ENCODE measurements around the gene FAT1.

The FAT1 gene

DNA sequence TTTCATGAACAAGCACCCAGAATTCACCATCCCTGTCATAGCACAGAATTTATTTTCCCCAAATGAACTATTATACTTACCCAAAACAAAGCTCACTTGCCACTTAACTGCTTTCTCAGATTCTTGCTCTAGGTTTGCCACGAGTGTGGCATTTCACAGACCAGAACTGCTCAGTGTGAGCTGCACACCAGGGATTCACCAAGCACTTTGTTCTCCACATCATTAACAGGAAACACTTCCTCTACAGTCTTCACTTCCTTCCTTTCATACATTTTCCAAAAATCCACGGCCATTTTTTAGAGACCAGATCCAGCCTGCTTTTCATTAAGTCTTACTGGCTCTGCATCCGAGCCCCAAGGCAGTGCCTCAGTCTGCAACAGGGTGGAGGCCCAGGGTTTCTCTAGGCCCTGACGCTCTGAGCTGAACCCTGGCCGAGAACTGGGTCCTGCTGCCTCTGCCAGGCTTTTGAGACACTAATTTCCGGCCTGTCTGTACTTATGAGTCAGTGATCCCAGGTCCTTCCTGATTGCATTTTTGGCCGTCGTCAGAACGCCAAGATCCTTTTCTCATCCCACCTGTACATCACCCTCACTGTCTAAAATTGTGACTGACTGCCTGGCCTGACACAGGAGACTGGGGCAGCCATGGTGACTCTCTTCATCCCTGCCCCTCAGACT is 100.7 kb downstream of the FAT1 start:
- Histone ChIP-seq H3K27me3 (ENCODE audit: insufficient read depth, low read length) (no peaks in the 10 kb centered on the region), H3K27ac (ENCODE audit: low read length) (no peak overlapping the region), H3K9me3 (ENCODE audit: insufficient read depth, low read depth, low read length) (no peaks in the 10 kb centered on the region), H3K4me3 (ENCODE audit: low read length) (no peak overlapping the region), H3K36me3 (ENCODE audit: insufficient read depth, low read depth, low read length) (peaks cover 93% of the 10 kb centered on the region), H3K9ac (ENCODE audit: low read depth, low read length) (no peak overlapping the region), H3K4me1 (ENCODE audit: insufficient read depth, low read length) (peaks cover 13% of the 10 kb centered on the region; the same call in 1 of the 2 replicates)

GRCh38 chr4:186621959-186622553 is 101.6 kb downstream of the FAT1 start:
- Histone ChIP-seq H3K27me3 (ENCODE audit: insufficient read depth, low read length) (no peaks in the 10 kb centered on the region), H3K4me3 (ENCODE audit: low read length) (no peak overlapping the region), H3K4me1 (ENCODE audit: insufficient read depth, low read length) (peaks cover 13% of the 10 kb centered on the region; the same call in 1 of the 2 replicates), H3K36me3 (ENCODE audit: insufficient read depth, low read depth, low read length) (peaks cover 91% of the 10 kb centered on the region), H3K27ac (ENCODE audit: low read length) (no peak overlapping the region), H3K9me3 (ENCODE audit: insufficient read depth, low read depth, low read length) (no peaks in the 10 kb centered on the region), H3K9ac (ENCODE audit: low read depth, low read length) (no peak overlapping the region)

GRCh38 chr4:186619088-186619487 is 104.6 kb downstream of the FAT1 start:
- H3K9ac ChIP-seq (ENCODE audit: low read depth, low read length), result no peak overlapping the region
- no peak overlapping the region for H3K4me3 ChIP-seq (ENCODE audit: low read length)
- H3K27me3 ChIP-seq (ENCODE audit: insufficient read depth, low read length), result no peaks in the 10 kb centered on the region
- H3K27ac ChIP-seq (ENCODE audit: low read length), result no peak overlapping the region
- peaks cover 97% of the 10 kb centered on the region for H3K36me3 ChIP-seq (ENCODE audit: insufficient read depth, low read depth, low read length)
- H3K9me3 ChIP-seq (ENCODE audit: insufficient read depth, low read depth, low read length), result no peaks in the 10 kb centered on the region
- H3K4me1 ChIP-seq (ENCODE audit: insufficient read depth, low read length), result peaks cover 3% of the 10 kb centered on the region; the same call in 1 of the 2 replicates

DNA sequence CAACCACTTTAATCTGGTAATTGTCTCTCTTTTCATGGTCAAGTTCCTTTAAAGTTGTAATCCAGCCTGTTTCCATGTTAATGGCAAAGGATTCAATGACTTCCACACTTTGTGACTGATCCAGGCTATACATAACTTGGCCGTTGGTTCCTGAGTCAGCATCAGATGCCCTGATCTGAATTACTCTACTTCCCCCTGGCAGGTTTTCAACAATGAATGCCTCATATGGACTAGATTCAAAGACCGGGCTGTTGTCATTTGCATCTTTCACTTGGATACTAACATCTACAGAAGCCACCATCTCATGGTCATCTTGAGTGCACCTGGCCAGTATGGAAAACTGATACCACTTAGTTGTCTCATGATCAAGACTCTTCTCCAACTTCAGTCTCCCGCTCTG is 105.7 kb downstream of the FAT1 start:
- no peaks in the 10 kb centered on the region; the same call in 1 of the 2 replicates for H3K4me1 ChIP-seq (ENCODE audit: insufficient read depth, low read length)
- no peaks in the 10 kb centered on the region for H3K9me3 ChIP-seq (ENCODE audit: insufficient read depth, low read depth, low read length)
- H3K27me3 ChIP-seq (ENCODE audit: insufficient read depth, low read length), result no peaks in the 10 kb centered on the region
- H3K9ac ChIP-seq (ENCODE audit: low read depth, low read length), result no peak overlapping the region
- H3K4me3 ChIP-seq (ENCODE audit: low read length), result no peak overlapping the region
- no peak overlapping the region for H3K27ac ChIP-seq (ENCODE audit: low read length)
- peaks cover 98% of the 10 kb centered on the region for H3K36me3 ChIP-seq (ENCODE audit: insufficient read depth, low read depth, low read length)

DNA sequence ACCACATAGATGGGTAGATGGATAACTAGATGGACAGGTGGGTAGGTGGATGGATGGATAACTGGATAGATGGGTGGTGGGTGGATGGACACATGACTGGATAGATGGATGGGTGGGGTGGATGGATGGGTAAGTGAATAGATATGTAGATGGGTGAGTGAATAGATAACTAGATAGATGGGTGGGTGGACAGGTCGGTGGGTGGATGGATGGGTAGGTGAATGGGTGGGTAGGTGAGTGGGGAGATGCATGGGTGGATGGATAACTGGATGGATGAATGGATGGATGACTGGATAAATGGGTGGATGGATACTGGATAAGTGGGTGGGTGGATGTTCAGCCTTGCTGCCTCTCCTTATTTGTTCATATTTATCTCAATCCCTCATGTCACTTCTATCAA is 116.2 kb downstream of the FAT1 start:
- Histone ChIP-seq H3K4me1 (ENCODE audit: insufficient read depth, low read length) (no peaks in the 10 kb centered on the region), H3K9ac (ENCODE audit: low read depth, low read length) (no peak overlapping the region), H3K4me3 (ENCODE audit: low read length) (no peak overlapping the region), H3K27ac (ENCODE audit: low read length) (no peak overlapping the region), H3K36me3 (ENCODE audit: insufficient read depth, low read depth, low read length) (peaks cover 95% of the 10 kb centered on the region), H3K27me3 (ENCODE audit: insufficient read depth, low read length) (no peaks in the 10 kb centered on the region), H3K9me3 (ENCODE audit: insufficient read depth, low read depth, low read length) (no peaks in the 10 kb centered on the region)

DNA sequence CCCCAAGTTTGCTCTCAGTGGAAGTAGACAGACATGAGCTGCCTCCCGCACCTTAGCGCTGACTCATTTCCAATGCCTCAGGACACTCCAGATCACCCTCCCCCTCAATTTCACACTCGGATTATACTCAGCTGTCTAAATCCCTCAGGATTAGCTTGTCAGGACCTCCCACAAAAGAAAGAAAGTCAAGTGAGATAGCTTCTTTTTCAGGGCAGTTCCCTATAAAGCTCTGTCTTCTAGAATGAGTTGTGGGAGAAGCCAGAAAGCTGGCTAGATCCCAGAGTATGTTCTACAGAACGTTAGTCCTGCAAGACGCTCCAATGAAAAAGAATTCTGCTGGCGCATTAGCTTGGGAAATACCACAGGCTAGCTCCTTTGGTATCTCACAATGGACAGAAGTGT is 117.1 kb downstream of the FAT1 start:
- Histone ChIP-seq H3K36me3 (ENCODE audit: insufficient read depth, low read depth, low read length) (peaks cover 97% of the 10 kb centered on the region), H3K9ac (ENCODE audit: low read depth, low read length) (no peak overlapping the region), H3K27ac (ENCODE audit: low read length) (no peak overlapping the region)

DNA sequence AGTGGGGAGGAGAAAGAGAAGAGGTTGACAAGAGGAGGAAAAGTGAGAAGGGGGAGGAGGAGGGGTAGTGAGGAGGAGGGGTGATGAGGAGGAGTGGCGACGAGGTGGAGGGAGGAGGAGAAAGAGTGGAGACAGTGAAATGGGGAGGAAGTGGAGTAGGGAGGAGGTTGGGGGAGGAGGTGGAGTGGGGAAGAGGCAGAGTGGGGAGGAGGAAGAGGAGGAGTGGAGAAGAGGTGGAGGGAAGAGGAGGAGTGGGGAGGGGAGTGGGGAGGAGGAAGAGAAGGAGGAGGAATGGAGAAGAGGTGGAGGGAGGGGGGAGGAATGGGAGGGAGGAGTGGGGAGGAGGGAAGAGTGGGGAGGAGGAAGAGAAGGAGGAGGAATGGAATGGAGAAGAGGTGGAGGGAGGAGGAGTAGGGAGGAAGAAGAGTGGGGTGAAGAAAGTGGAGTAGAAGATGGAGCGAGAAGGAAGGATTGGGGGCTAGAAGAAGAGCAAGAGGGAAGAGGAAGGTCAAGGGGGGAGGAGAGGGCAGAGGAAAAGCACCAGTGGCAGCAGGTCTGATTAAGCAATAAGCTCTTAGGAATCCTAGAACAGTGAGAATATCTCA is 118.3 kb downstream of the FAT1 start:
- no peaks in the 10 kb centered on the region for H3K4me1 ChIP-seq (ENCODE audit: insufficient read depth, low read length)
- peaks cover 99% of the 10 kb centered on the region for H3K36me3 ChIP-seq (ENCODE audit: insufficient read depth, low read depth, low read length)
- H3K4me3 ChIP-seq (ENCODE audit: low read length), result no peak overlapping the region
- no peaks in the 10 kb centered on the region for H3K27me3 ChIP-seq (ENCODE audit: insufficient read depth, low read length)
- no peak overlapping the region for H3K9ac ChIP-seq (ENCODE audit: low read depth, low read length)
- H3K27ac ChIP-seq (ENCODE audit: low read length), result no peak overlapping the region
- no peaks in the 10 kb centered on the region for H3K9me3 ChIP-seq (ENCODE audit: insufficient read depth, low read depth, low read length)

More for the DNA sequence above, 117.1 kb downstream of the FAT1 start:
- H3K27me3 ChIP-seq (ENCODE audit: insufficient read depth, low read length), result no peaks in the 10 kb centered on the region
- no peaks in the 10 kb centered on the region for H3K9me3 ChIP-seq (ENCODE audit: insufficient read depth, low read depth, low read length)
- H3K4me1 ChIP-seq (ENCODE audit: insufficient read depth, low read length), result no peaks in the 10 kb centered on the region
- H3K4me3 ChIP-seq (ENCODE audit: low read length), result no peak overlapping the region

DNA sequence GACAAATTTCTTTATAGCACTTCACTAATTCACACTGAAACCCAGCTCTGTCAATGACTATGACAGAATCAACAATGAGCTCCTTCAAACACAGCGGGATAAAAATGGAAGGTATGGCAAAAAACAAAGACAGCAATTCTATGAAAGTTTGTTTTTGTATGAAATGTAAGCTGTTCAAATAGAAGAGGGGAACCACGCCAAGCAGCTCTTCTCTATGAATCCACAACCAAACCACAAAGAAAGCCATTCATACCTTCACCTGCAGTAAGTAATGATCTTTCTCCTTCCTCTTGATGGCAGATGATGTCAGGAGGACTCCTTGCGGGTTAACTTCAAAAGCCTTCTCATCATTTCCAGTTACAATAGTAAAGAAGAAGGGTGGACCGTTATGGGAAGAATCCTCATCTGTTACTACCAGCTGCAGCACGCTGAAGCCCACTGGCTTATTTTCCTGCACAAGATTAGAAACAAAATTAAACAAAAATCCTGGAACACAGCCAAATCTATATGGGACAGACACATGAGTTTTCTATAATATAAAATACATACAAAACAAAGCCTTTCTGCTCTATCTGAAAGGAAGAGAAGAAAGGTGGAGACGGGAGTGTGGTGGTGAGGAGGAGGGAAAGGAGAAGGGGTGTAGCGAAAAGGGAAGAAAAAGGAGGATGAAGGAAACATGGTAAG is 119.4 kb downstream of the FAT1 start:
- Histone ChIP-seq H3K4me3 (ENCODE audit: low read length) (no peak overlapping the region), H3K27ac (ENCODE audit: low read length) (no peak overlapping the region), H3K27me3 (ENCODE audit: insufficient read depth, low read length) (no peaks in the 10 kb centered on the region), H3K4me1 (ENCODE audit: insufficient read depth, low read length) (no peaks in the 10 kb centered on the region), H3K36me3 (ENCODE audit: insufficient read depth, low read depth, low read length) (peaks cover 99% of the 10 kb centered on the region), H3K9me3 (ENCODE audit: insufficient read depth, low read depth, low read length) (no peaks in the 10 kb centered on the region), H3K9ac (ENCODE audit: low read depth, low read length) (no peak overlapping the region)

- H3K9me3 ChIP-seq (ENCODE audit: insufficient read depth, low read depth, low read length), result no peaks in the 10 kb centered on the region
- H3K27me3 ChIP-seq (ENCODE audit: insufficient read depth, low read length), result no peaks in the 10 kb centered on the region
- no peaks in the 10 kb centered on the region for H3K4me1 ChIP-seq (ENCODE audit: insufficient read depth, low read length)
- H3K36me3 ChIP-seq (ENCODE audit: insufficient read depth, low read depth, low read length), result peaks cover 99% of the 10 kb centered on the region
- no peak overlapping the region for H3K4me3 ChIP-seq (ENCODE audit: low read length)
- H3K27ac ChIP-seq (ENCODE audit: low read length), result no peak overlapping the region
- no peak overlapping the region for H3K9ac ChIP-seq (ENCODE audit: low read depth, low read length)
Observed at GRCh38 chr4:186602978-186603377, 120.7 kb downstream of the FAT1 start.

GRCh38 chr4:186599483-186599882 is 124.2 kb downstream of the FAT1 start:
- Histone ChIP-seq H3K36me3 (ENCODE audit: insufficient read depth, low read depth, low read length) (peaks cover 100% of the 10 kb centered on the region), H3K27ac (ENCODE audit: low read length) (no peak overlapping the region), H3K4me3 (ENCODE audit: low read length) (no peak overlapping the region), H3K9me3 (ENCODE audit: insufficient read depth, low read depth, low read length) (no peaks in the 10 kb centered on the region), H3K27me3 (ENCODE audit: insufficient read depth, low read length) (no peaks in the 10 kb centered on the region), H3K4me1 (ENCODE audit: insufficient read depth, low read length) (no peaks in the 10 kb centered on the region), H3K9ac (ENCODE audit: low read depth, low read length) (no peak overlapping the region)

GRCh38 chr4:186598686-186599085 is 125.0 kb downstream of the FAT1 start:
- H3K27ac ChIP-seq (ENCODE audit: low read length), result no peak overlapping the region
- H3K4me3 ChIP-seq (ENCODE audit: low read length), result no peak overlapping the region
- no peaks in the 10 kb centered on the region for H3K27me3 ChIP-seq (ENCODE audit: insufficient read depth, low read length)
- H3K4me1 ChIP-seq (ENCODE audit: insufficient read depth, low read length), result no peaks in the 10 kb centered on the region
- peaks cover 99% of the 10 kb centered on the region for H3K36me3 ChIP-seq (ENCODE audit: insufficient read depth, low read depth, low read length)
- H3K9ac ChIP-seq (ENCODE audit: low read depth, low read length), result no peak overlapping the region
- H3K9me3 ChIP-seq (ENCODE audit: insufficient read depth, low read depth, low read length), result no peaks in the 10 kb centered on the region

Data from iPS-20b (cell line).